Prostate gland (tissue), 2 donors: ENCODE data around the gene MAGI2. TPM values are rescaled to one million over a fixed set of nuclear protein-coding genes. Genes with fewer than 3 reads are reported as not detected.

ENCODE experiments used
- DNase-seq: peaks from one replicate; pipeline ENCODE4 v3.0.0-alpha.2; 2019; ENCODE audit warnings: low spot score
- H3K27ac ChIP-seq, 2 donors: fragments of 200-600 bp; sonication (generic); 2 replicates each; pipeline ENCODE4 v1.5.1; 2017 to 2019
- H3K27me3 ChIP-seq: fragments of 200-600 bp; sonication (generic); replicated peaks from 2 replicates; pipeline ENCODE4 v1.5.1; 2019; ENCODE audit not compliant: insufficient read depth
- H3K36me3 ChIP-seq, 2 donors: fragments of 200-600 bp; sonication (generic); 1 replicate in 1 of 2; 2 replicates in 1 of 2; pipeline versions ENCODE4 v1.5.1 to v1.8.1; 2017 to 2019
- H3K4me1 ChIP-seq: fragments of 200-600 bp; sonication (generic); replicated peaks from 2 replicates; pipeline ENCODE4 v1.5.1; 2019
- H3K4me3 ChIP-seq, 2 donors: fragments of 200-600 bp; sonication (generic); 2 replicates each; pipeline ENCODE4 v1.5.1; 2017 to 2019
- H3K9me3 ChIP-seq: fragments of 200-600 bp; sonication (generic); 2 replicates; pipeline ENCODE4 v1.5.1; 2017
- POLR2A ChIP-seq: fragments of 450-650 bp; IDR thresholded peaks from one replicate; pipeline ENCODE4 v1.6.1; 2016; ENCODE audit warnings: antibody characterized with exemption, mild to moderate bottlenecking
- POLR2AphosphoS5 ChIP-seq: sonication (generic); formaldehyde crosslinking; IDR thresholded peaks from one replicate; pipeline ENCODE4 v1.6.1; 2017; ENCODE audit warnings: antibody characterized with exemption
- WGBS: methylation state at CpG from one replicate; pipeline ENCODE4 v1.1.5; 2018; 5-methylcytosine and 5-hydroxymethylcytosine counted together
- intact Hi-C: fragments of 100-400 bp; cut with DNase I; formaldehyde crosslinking; loops from one replicate; pipeline ENCODE4 v1.14.2; 2022
- total RNA-seq, 2 donors: library from RNA; depleted of rRNA; stranded (reverse); fragments of >200 nt; gene quantifications; one replicate each; pipeline ENCODE4 v1.1.0, GENCODE V29; 2016
- TF ChIP-seq, protein P1 (sequence below), 4 experiments: fragments of 200-600 bp in 2 of 4; fragments of 450-650 bp in 2 of 4; sonication (generic) in 2 of 4; IDR thresholded peaks; 1 replicate in 3 of 4; 2 replicates in 1 of 4; pipeline ENCODE4 v1.5.1; 2016 to 2019; ENCODE audit warnings: antibody characterized with exemption in 4 of 4, mild to moderate bottlenecking in 2 of 4, moderate library complexity in 2 of 4

MAGI2 gene
- total RNA-seq, 2 donors from 2014 or later: 27.1 to 31.3 TPM

DNA sequence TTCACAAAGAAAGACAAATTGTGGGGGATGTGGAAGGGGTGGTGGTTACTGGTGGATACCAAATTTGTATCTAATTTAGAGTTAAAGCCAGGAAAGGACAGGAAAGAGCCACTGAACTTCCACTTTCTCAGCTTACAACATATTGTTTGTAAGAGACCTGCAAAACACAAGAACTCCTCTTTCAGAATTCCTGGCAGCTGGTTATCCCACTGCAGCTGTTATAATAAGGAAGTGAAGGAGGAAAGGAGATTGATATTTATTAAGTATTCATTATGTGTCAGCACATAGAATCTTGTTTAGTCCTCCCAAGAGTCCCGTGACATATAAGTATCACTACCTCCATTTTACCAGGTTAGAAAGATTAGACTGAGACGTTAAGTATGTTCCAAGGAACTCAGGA, 1173.2 kb downstream of the MAGI2 start:
- TF ChIP-seq, protein P1, sequence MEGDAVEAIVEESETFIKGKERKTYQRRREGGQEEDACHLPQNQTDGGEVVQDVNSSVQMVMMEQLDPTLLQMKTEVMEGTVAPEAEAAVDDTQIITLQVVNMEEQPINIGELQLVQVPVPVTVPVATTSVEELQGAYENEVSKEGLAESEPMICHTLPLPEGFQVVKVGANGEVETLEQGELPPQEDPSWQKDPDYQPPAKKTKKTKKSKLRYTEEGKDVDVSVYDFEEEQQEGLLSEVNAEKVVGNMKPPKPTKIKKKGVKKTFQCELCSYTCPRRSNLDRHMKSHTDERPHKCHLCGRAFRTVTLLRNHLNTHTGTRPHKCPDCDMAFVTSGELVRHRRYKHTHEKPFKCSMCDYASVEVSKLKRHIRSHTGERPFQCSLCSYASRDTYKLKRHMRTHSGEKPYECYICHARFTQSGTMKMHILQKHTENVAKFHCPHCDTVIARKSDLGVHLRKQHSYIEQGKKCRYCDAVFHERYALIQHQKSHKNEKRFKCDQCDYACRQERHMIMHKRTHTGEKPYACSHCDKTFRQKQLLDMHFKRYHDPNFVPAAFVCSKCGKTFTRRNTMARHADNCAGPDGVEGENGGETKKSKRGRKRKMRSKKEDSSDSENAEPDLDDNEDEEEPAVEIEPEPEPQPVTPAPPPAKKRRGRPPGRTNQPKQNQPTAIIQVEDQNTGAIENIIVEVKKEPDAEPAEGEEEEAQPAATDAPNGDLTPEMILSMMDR (IDR thresholded peaks at IDR 0.05): no peak
- TF ChIP-seq POLR2A (no peak), POLR2AphosphoS5 (no peak)
- DNase-seq: no peak
- no peak overlapping the region for H3K27ac ChIP-seq
- H3K4me3 ChIP-seq: no peak overlapping the region
- intact Hi-C loops: loop anchor here (10.0 kb wide), 1 partner anchor 105 kb away; no protein-coding TSS in a partner anchor
- H3K36me3 ChIP-seq: no peaks in the 10 kb centered on the region
- H3K9me3 ChIP-seq: no peaks in the 10 kb centered on the region
- WGBS: 82% methylated on average over 2 of the region's 2 CpGs
- H3K4me1 ChIP-seq: no peaks in the 10 kb centered on the region
- H3K27me3 ChIP-seq: no peaks in the 10 kb centered on the region

DNA sequence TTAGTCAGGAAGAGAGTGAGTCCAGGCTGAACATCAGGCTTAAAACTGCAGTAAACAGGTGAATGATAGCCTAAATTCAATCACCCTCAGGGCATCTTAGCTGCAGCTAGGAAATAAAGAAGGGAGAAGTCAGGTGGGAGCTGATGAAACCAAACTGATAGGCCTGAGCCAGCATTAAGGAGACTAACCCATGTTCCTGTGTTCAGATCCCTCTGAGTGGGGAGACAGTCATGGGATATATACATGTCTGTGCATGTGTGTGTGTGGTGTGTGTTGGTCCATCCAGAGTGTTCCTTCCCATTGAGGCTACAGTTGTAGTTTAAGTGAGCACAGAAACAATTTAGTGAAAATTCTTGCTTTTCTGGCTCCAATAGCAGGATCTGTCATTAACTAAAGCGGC, 1174.0 kb downstream of the MAGI2 start:
- TF ChIP-seq POLR2A: no peak
- TF ChIP-seq POLR2AphosphoS5: no peak
- TF ChIP-seq, protein P1 (IDR thresholded peaks at IDR 0.05): no peak
- intact Hi-C loops: no loop called here
- 96% methylated on average over 1 of the region's 1 CpG for WGBS
- Histone ChIP-seq H3K4me1 (no peaks in the 10 kb centered on the region), H3K27me3 (no peaks in the 10 kb centered on the region), H3K27ac (no peak overlapping the region), H3K36me3 (no peaks in the 10 kb centered on the region), H3K4me3 (no peak overlapping the region), H3K9me3 (no peaks in the 10 kb centered on the region)
- no peak for DNase-seq

DNA sequence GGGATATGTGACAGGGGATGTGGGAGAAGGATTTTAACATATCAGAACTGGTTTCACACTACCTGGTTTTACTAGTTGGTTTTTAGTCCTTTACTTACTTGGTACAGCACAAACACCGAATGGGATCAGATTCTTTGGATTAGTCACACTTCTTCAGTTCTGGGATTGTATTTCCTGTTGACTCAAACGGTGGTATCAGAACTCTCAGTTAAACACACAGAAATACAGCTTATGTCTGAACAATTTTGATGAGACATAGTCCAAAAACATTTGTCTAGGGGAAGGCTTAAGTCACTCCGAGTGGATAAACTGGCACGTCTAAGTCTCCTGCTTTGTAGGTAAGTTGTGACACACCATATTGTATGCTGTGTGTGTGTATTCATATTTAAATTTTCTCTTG, 1174.4 kb downstream of the MAGI2 start:
- DNase-seq: no peak
- intact Hi-C loops: no loop called here
- Histone ChIP-seq H3K4me3 (no peak overlapping the region), H3K9me3 (no peaks in the 10 kb centered on the region), H3K4me1 (no peaks in the 10 kb centered on the region), H3K27me3 (no peaks in the 10 kb centered on the region), H3K36me3 (no peaks in the 10 kb centered on the region), H3K27ac (no peak overlapping the region)
- WGBS: 72% methylated on average over 4 of the region's 4 CpGs
- TF ChIP-seq POLR2A (no peak), POLR2AphosphoS5 (no peak)
- TF ChIP-seq, protein P1 (IDR thresholded peaks at IDR 0.05): no peak

DNA sequence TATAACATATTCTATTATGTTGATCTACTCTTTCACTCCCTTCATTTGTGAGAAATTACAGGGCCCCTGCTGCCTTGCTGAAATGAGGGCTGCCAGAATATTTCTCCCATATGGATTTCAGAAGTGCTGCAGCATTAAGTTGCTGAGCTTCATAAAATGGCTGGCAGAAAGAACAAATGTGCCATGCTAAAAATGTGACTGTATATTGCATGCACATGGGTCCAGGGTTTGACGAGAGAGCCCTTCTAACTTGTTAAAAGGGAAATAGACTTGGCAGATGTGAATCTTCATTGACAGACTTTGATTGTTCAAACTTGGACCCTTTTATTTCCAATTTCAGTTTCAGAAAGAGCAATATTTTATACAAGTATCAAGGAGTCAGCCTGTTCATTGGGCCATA, 1186.3 kb downstream of the MAGI2 start:
- TF ChIP-seq, protein P1 (IDR thresholded peaks at IDR 0.05): no peak
- no peak for TF ChIP-seq POLR2A
- no peak for TF ChIP-seq POLR2AphosphoS5
- Histone ChIP-seq H3K4me3 (no peak overlapping the region), H3K9me3 (no peaks in the 10 kb centered on the region), H3K4me1 (no peaks in the 10 kb centered on the region), H3K27me3 (no peaks in the 10 kb centered on the region), H3K27ac (no peak overlapping the region), H3K36me3 (no peaks in the 10 kb centered on the region)
- no peak for DNase-seq
- 88% methylated on average over 1 of the region's 1 CpG for WGBS
- intact Hi-C loops: no loop called here

DNA sequence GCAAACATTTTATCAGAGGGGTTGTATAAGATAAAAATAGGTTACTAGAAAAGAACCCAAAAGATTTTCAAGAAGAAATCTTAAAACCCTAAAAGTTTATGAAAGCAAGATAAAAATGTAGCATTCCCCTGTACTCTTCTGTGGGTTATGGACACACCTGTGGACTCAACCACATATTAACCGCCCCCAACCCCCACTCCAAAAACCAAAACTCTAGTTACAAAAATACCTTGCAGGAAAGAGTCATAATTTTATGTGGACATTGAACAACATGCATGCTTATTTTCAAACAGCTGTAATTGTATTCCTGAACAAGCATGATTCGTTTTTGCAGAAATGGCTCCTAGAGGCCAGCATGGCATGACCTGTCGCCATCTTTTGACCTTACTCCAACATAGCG, 1188.0 kb downstream of the MAGI2 start:
- H3K27ac ChIP-seq: no peak overlapping the region
- H3K4me1 ChIP-seq: no peaks in the 10 kb centered on the region
- no peak for DNase-seq
- 82% methylated on average over 4 of the region's 4 CpGs for WGBS
- TF ChIP-seq POLR2AphosphoS5: no peak
- TF ChIP-seq, protein P1 (IDR thresholded peaks at IDR 0.05): no peak
- TF ChIP-seq POLR2A: no peak
- H3K27me3 ChIP-seq: no peaks in the 10 kb centered on the region
- no peak overlapping the region for H3K4me3 ChIP-seq
- no peaks in the 10 kb centered on the region for H3K36me3 ChIP-seq
- intact Hi-C loops: no loop called here
- no peaks in the 10 kb centered on the region for H3K9me3 ChIP-seq
